ENCODE results near the gene HNRNPM.

The HNRNPM gene

DNA sequence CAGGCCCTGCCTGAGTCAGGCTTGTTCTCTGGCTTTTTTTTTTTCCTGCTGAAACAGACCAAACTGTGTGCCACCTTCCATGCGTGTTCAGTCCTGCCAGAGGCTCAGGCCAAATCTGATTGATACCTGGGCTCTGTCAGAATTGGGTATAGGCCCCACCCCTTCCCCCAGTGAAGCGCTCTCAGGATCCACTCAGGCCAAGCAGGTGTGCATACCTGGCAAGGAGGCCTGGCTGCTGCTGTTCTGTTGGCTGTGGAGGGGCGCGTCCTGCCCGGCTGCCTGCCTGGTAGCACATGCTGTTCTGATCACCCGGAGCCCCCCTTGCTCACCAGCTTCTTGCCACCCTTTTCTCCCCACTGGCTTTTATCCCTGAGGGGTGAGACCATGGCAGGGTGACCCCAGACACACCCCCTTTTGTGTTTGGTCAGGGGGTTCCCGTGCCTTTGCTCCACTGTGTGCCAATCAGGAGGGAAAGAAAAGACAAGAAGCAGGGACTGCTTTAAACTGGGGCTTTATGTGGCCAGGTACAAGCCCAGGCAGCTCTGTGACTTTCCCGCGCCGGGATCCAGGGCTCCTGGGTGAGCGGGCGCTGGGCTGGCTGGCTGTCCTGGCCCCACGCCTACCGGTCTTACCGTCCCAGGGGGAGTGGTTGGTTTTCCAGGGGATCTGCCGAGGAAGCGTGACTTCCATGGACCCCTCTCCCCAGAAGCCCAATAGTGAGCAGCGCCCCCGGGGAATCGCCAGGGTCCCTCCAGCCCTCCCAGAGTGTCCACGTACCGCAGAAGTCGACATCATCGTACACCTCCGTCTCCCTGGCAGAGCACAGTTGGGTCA is 45.0 kb downstream of the HNRNPM start:
- no peak for DNase-seq

DNA sequence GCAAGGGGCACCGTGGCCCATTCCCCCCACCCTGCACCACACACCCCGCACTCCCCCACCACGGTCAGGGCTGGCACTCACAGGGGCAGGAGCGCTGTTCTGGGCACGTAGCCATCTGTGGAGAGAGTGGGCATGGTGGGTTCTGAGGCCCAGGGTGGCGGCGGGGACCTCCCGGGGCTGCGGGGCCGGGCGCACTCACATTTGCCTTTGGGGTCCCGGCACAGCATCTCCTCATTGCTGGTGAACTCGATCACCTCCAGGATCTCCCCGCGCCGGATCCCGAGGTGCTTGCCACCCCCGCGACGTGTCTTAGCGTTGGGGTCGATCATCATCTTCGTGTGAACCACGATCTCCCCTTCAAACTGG is 45.6 kb downstream of the HNRNPM start:
- no peak for DNase-seq

DNA sequence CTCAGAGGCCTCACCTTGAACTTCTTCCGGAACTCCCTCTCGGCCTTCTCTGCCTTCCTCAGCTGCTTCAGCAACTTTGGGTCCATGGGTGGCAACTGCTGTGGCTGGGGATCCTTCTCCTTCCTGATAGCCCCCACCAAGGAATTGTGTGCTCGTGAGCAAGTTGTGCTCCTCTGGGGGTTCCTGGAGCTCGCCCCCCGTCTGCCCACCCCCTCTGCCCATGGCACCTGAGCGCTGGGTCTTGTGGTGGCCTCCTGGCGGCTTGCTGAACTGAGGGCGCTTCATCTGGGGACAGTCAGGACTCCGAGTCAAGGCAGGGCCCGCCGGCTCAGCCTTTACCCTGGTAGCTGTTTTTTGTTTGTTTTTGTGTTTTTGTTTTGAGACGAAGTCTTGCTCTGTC is 46.1 kb downstream of the HNRNPM start:
- DNase-seq: no peak

DNA sequence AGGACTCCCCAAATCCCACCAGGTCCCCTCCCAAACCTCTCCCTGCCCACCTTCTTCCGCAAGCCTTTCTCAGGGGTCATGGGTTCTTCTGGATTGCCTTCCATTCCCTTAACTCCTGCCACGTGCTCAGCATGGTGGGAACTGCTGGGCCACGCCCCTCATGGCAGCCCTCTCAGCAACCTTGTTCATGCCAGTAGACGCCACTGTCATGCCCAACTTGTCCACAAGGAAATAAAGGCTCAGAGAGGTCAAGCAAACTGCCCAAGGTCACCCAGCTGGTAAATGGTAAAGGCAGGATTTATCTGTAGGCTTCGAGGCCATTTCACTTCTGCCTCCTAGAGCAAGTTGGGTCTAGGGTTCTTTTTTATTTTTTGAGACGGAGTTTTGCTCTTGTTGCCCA is 46.8 kb downstream of the HNRNPM start:
- no peak for DNase-seq

DNA sequence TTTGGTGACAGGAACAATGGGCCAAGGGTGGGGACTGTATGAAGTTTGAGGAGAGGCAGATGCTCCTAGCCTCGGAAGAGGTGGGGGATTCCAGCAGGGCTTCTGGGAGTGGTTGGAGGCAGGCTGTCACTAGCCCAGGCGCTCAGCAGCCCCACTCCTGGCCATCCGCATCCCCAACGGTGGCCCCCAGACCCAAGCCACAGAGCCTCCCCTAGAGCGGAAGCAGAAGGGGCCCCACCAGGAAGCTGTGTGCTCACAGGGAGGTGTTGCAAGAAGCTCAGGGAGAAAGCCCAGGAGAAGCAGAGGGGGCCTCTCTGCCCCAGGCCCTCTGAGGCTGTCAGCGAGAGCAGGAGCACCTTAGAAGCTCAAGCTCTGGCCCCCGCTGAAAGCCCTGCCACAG is 49.4 kb downstream of the HNRNPM start:
- no peak for DNase-seq

DNA sequence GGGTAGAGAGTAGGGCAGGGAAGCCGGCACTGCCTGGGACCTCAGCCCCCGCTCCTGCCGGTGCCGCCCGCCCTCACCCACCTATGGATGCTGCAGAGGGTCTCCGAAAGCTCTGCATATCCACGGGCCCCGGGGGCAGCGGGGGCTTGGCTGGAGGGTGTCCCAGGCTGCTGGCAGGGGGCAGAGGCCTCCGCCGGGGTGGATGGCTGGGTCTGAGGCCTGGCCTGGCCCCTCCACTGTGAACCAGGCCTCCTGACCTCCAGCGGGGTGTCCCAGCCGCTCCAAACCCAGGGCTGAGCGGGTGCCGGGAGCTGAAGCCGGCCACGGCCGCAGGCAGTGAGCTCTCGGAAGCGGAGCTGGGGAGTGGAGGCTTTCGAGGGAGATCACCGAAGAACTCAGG is 53.5 kb downstream of the HNRNPM start:
- no peak for DNase-seq

DNA sequence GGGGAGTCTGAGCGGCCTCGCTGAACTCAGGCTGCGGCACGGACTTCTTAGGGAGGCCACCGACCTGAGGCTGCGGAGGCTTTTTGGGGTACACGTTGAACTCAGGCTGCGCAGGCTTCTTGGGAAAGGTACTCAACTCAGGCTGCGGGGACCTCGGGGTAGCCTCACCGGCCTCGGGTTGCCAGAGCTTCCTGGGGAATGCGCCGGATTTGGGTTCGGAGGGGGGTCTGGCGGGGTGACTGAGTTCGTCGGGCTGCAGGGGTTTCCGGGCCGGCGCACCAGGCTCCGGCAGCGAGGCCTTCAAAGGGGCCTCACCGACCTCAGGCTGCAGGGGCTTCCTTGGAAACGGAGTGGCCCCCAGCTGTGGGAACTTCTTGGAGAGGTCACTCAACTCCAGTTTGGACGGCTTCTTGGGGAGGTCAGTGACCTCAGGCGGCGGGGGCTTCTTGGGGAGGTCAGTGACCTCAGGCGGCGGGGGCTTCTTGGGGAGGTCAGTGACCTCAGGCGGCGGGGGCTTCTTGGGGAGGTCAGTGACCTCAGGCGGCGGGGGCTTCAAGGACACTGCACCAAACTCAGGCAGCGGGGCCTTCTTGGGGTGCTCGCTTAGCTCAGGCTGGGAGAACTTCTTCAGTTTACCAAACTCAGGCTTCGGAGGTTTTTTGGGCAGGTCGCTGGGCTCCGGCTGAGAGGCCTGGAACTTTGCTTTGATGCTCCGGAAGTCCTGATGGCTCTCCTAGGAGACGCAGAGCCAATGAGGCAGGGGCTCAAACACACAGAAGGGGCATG is 54.5 kb downstream of the HNRNPM start:
- no peak for DNase-seq

DNA sequence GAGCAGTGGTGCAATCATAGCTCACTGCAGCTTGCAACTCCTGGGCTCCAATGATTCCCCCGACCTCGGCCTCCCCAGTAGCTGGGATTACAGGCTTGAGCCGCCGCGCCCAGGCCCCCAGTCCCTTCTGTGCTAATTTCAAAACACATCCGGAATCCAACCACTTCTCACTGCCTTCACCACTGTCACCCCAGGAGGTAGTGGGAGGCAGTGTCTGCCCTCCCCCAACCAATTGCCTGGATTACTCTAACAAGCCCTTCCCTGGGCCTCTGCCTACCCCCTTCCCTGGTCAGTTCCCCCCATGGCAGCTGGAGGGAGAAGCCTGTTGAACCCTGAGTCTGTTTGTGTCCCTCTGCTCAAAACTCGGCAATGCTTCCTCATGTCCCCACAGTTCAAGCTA is 55.4 kb downstream of the HNRNPM start:
- DNase-seq: no peak

DNA sequence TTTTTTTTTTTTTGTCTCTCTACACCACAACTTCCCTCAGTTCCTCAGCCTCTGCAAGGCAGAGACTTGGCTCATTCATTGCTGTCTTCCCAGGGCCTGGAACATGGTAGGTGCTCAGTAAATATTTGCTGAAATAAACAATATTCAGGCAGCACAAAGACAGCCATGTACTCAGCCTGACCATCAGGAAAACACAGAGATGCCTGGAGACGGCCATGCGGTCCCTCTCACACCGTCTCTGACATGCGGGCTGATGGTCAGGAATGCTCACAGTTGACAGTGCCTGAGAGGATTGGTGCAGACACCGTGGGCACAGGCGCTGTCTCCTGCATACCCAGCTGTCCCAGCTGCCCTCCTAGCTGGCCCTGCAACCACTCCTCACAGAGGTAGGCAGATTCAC is 56.7 kb downstream of the HNRNPM start:
- no peak for DNase-seq

DNA sequence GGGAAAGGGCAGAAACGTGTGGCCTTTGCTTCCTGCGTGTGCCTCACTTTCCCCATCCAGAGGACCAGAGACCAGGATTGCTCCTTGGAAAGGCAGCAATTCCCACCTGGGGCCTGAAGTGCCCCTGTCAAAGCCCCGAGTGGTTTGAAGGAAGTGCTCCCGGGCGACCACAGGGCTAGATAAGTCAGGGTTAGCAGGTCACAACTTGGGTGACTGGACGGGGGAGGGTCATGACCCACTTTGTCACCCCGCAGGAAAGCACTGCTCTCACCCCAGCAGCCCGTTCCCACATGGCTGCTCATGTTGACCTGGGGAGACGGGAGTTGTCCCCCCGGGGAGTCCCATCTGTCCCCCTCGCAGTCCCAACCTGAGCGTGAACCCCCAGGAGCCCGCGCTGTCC is 57.2 kb downstream of the HNRNPM start:
- DNase-seq: no peak

DNA sequence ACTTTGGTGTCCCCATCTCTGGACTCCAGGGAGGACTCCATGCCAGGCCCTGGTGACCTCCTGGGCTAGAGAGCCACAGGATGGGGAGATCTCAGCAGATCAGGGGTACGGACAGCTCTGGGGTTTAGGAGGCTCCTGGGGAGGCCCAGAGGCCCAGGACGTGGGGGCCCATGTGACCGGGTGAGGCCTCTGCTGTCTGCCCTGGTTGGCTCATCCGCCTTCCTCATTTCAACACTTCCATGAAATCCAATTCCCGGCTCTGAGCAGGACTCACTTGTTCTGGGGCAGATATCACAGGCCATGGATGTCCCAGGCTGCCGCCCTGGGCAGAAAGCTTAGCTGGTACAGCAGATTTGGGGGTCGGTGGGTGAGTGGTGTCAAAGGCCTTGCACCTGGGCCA is 58.7 kb downstream of the HNRNPM start:
- DNase-seq: no peak

DNA sequence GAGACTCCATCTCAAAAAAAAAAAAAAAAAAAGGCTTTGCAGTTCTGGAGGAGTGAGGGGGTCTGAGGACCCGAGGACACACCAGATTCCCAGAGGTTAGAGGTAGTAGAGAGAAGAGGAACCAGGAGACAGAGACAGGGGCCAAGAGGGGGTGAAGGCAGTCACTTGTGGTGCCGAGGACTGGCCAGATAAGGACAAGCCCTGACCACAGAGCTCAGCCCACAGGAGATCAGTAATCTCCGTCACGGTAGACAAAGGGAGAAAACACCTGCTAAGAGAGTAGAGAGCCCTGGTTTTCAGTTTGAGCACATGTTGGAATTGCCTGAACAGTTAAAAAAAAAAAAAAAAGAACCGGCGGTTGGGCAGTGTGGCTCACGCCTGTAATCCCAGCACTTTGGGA is 59.4 kb downstream of the HNRNPM start:
- DNase-seq: no peak

DNA sequence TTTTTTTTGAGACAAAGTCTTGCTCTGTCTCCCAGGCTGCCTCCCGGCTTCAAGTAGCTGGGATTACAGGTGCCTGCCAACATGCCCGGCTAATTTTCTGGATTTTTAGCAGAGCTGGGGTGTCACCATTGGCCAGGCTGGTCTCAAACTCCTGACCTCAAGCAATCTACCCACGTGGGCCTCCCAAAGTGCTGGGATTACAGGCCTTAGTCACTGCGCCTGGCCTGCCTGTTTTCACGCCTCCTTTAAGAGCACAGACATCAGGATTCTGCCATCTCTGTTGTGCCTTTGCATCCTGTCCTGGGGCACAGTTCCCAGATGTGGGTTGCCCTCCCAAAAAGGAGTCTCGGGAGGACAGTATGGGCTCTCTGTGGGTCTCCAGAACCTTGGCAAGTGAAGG is 60.1 kb downstream of the HNRNPM start:
- DNase-seq: no peak

DNA sequence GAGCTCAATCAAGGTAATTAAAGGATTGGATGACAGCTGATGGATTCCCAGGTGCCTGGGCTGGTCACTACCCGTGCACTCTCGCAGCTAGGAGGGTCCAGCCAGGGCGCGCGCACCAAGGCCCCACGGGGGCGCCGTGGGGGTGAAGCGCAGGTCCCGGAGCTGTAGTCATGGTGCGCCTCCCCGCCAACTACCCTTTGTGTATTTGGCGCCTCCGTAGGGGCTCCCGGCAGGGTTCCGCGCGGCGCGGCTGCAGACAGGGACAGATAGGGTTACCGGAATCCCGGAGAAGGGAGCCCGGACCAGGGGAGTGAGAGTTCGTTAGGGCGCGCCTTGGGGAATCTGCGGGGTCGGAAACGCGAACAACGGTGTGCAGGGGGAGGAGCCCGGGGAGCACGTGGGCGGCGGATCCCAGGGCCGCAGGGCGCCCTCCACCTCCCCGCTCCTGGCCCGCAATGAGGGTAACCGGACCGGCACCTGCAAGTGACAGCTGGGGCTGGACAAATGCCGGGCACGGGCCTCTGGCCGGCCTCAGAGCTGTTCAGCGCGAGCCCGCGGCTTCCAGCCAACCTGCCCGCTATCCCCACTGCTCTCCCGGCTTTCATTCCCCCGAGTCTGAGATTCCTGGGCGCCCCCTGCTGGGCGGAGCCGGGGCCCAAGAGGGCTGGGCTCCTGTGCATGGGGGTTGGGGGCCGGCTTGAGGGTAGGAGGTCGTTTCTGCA is 61.1 kb downstream of the HNRNPM start:
- peak; percentile 59 for DNase-seq

DNA sequence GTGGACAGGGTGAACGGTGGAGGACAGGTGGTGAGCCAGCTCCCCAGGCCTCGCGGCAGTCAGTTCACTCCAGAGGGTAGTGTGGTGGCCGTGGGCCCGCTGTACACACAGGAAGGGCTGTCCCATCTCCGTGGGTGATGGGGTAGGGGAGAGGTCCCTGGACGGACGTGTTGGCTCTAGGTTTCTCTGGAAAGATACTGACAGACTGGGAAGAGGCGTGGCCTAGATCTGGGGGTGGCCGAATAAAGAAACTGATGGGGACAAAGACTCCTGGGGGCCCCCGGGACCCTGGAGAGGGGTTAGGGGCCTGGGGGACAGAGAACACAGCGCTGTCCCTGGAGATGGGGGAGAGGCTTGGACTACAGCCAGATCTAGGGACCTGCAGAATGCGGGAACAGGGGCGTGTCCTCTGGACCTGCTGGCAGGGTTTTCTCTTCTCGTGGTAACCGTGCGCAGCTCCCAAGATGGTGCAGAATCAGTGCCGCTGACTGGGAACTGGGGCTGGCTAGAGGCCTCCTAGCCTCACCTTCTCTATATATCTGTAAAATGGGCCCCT is 61.7 kb downstream of the HNRNPM start:
- no peak for DNase-seq

DNA sequence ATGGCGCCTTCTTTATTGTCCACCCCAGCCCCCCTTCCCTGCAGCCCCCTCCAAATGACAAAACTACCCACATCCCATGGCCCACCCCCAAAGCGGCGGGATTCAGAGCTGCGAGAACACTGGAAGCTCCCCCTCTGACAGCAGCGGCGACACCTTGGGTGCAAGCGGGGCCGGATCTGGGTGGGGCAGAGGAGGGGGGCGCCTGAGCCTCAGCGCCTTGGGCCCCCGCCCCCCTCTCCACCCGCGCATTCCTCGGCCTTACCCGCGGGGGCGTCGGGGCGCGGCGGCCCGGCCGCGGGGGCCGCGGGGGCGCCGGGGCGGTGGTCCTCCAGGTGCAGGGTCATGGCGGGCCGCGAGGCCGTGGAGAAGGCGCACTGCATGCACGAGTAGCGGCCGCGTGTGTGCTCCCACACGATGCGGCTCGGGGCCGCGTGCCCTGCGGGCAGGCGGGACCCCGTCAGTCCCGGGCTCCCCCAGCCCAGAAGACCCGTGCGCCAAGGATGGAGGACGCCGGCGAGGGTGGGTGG is 65.9 kb downstream of the HNRNPM start:
- no peak for DNase-seq

DNA sequence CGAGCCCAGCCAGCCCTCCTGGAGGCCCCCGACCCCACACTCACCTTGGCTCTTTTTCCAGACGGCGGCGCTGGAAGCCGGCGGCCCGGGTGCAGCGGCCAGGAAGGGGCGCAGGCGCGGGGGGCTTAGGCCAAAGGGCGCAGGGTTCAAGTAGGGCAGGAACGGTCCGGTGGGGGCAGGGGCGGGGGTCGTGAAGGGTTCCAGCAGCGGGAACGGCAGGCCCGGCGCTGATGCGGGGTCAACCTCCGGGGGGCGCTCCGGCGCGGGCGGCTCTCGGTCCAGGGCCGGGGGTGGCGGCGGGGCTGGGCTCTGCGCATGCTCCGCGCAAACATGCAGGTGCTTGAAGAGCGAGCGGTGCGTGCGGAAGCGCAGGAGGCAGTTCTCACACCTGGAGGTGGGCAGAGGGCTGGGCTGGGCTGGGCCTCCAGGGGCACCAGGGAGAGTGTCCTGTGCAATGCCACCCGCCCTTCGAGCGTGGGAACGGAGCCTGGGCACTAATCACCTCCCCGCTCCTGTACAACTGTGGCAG is 66.9 kb downstream of the HNRNPM start:
- no peak for DNase-seq

DNA sequence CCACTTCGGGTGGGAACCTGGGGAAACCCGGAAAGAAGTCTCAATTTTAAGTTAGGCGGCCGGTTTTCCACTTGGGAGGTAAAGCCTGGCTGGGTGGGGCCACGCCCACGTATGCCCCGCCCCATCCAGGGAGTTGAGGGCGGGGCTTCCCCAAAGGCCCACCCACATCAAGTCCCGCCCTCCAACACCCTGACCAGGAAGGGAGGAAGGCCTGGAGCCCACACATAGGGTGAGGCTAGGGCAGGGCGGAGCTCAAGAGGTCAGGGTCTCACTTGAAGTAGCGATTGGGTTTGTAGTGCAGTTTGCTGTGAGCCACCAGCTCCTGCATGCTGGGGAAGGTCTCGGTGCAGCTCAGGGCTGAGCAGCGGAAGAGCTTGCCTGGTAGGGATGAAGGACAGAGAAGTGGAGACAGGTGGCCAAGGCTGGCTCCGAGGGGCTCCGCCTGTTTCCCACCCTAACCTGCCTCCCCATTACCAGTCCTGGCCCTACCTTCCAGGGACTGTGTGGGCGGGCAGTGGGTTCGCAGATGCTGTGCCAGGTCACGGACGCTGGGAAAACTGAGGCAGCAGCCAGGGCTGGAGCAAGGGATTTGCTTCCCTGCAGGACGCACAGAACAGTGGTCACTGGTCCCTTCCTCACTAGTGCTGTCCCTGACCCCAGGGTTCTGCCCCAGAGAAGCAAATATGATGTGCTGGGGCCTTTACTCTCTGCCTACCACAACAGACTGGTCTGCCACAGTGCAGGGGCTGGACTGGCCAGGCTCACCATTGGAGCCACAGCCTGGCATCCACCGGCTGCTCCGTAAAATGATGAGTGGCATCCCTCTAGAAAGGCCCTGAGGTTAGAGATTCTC is 67.6 kb downstream of the HNRNPM start:
- DNase-seq: peak; percentile 15

DNA sequence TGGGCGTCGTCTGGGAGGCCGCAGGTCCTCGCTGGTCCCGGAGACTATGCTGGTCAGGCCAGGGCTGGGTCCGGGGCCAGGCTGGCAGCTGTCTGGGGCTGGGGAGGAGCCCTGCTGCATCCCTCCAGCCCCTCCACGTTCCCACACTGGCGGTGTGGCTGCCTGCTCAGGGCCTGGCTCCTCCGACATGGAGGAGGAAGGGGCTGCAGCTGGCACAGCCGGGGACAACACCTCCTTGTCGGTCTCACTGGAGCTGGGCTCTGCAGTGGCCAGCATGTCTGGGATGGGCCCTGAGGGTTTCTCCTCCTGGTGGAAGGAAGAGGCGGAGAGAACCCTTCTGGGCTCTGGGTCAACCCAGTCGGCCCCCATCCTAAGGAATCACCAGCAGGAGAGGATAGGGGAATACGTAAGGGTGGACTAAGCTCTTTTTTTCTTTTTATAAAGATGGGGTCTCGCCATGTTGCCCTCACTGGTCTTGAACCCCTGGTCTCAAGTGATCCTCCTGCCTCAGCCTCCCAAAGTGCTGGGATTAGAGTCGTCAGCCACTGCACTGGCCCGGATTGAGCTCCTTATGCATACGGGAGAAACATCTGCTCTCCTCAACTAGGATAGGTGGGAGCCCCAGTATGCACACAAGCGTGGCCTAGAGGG is 68.4 kb downstream of the HNRNPM start:
- DNase-seq: no peak

DNA sequence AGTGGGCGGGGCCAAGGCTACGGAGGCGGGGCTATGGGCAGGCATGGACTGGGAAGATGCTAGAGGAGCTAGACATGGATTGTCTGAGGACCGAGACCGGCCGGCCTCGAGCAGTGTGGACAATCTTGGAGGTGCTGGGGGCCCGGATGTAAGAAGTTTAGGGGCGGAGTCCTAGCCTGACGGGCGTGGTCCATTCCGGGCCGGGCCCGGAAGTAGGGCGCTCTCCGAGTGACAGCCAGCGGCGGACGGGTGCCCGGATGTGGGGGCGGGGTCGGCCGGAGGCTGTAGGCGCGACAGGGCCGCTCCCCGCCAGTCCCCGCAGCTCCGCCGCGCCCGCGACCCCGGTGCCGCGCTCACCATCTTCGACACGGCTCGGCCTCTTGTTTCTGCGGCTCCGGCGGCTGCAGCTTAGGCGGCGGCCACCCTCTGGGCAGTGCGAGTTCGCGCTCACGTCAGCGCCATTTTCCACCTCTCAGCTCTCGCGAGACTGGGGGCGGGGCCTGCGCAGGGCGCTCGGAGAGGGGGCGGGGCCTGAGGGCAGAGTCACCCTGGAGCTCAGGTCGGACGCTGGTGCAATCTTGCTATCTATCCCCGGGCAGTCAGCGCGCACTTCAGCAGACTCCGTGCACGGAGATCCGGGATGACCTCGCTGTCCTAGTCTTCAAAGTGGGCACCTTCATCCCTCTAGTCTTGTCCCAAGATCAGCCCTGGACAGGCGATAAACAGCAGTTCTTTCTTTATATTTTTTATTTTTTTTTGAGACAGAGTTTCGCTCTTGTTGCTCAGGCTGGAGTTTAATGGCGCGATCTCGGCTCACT is 69.1 kb downstream of the HNRNPM start, which contains the start of gene ZNF414:
Gene ZNF414 (minus strand): TSS at position 481 of the 818 bp plus-strand sequence. CDS start 121 bp downstream, at position 360.
- DNase-seq: peak; percentile 91

Measured in kidney glomerular epithelial cell (primary cell).